CD14-positive monocyte (primary cell): Measurements from ENCODE around the gene LONRF2. TPM values are rescaled to one million over a fixed set of nuclear protein-coding genes. Genes with fewer than 3 reads are reported as not detected.

Experiments used
- DNase-seq, 3 donors: peaks; one replicate each; pipeline ENCODE4 v3.0.0-alpha.2; 2011 to 2022
- H2AFZ ChIP-seq: 2 replicates; pipeline ENCODE4 v1.6.0; 2012; ENCODE audit warnings: mild to moderate bottlenecking, low read depth, low read length, inconsistent platforms; ENCODE audit not compliant: insufficient read depth, poor library complexity, severe bottlenecking
- H3K27ac ChIP-seq, 2 donors: 1 replicate in 1 of 2; 2 replicates in 1 of 2; pipeline ENCODE4 v1.5.1; 2012 to 2013; ENCODE audit warnings: low read length in 2 of 2, control low read depth in 1 of 2, inconsistent platforms in 1 of 2, low read depth in 1 of 2, mild to moderate bottlenecking in 1 of 2
- H3K27me3 ChIP-seq, 2 donors: one replicate each; pipeline versions ENCODE4 v1.6.0 to v1.6.1; 2011 to 2013; ENCODE audit warnings: low read length in 2 of 2; ENCODE audit not compliant: control insufficient read depth in 2 of 2, insufficient read depth in 2 of 2
- H3K36me3 ChIP-seq, 2 donors: replicated peaks in 1 of 2; 1 replicate in 1 of 2; 2 replicates in 1 of 2; pipeline versions ENCODE4 v1.5.1 to v1.6.1; 2012 to 2013; ENCODE audit warnings: low read length in 2 of 2, control low read depth in 1 of 2, inconsistent platforms in 1 of 2, mild to moderate bottlenecking in 1 of 2; ENCODE audit not compliant: insufficient read depth in 2 of 2, control insufficient read depth in 1 of 2
- H3K4me1 ChIP-seq, 2 donors: 1 replicate in 1 of 2; 2 replicates in 1 of 2; pipeline versions ENCODE4 v1.5.1 to v1.6.1; 2012 to 2013; ENCODE audit warnings: low read length in 2 of 2, control low read depth in 1 of 2, inconsistent platforms in 1 of 2, mild to moderate bottlenecking in 1 of 2, moderate library complexity in 1 of 2; ENCODE audit not compliant: insufficient read depth in 2 of 2, control insufficient read depth in 1 of 2
- H3K4me2 ChIP-seq: replicated peaks from 2 replicates; pipeline ENCODE3; 2012; ENCODE audit warnings: low read length, moderate library complexity, mild to moderate bottlenecking; ENCODE audit not compliant: poor library complexity, severe bottlenecking; ENCODE audit errors: extremely low read depth
- H3K4me3 ChIP-seq, 3 experiments: fragments of 200-600 bp in 1 of 3; sonication (generic) in 1 of 3; replicated peaks in 1 of 3; 1 replicate in 2 of 3; 2 replicates in 1 of 3; pipeline ENCODE4 v1.5.1; 2011 to 2013; ENCODE audit warnings: low read length in 3 of 3, mild to moderate bottlenecking in 3 of 3, control low read depth in 2 of 3, low read depth in 2 of 3, inconsistent platforms in 1 of 3, moderate library complexity in 1 of 3
- H3K79me2 ChIP-seq: 2 replicates; pipeline ENCODE4 v1.6.0; 2012; ENCODE audit warnings: mild to moderate bottlenecking, control low read depth, inconsistent platforms, low read length, moderate library complexity; ENCODE audit not compliant: insufficient read depth
- H3K9ac ChIP-seq: 2 replicates; pipeline ENCODE4 v1.6.0; 2017; ENCODE audit warnings: low read length, mild to moderate bottlenecking; ENCODE audit not compliant: insufficient read depth, poor library complexity, severe bottlenecking
- H3K9me3 ChIP-seq, 2 donors: replicated peaks in 1 of 2; 1 replicate in 1 of 2; 2 replicates in 1 of 2; pipeline versions ENCODE4 v1.5.1 to v1.6.1; 2012 to 2013; ENCODE audit warnings: low read length in 2 of 2, control low read depth in 1 of 2; ENCODE audit not compliant: control insufficient read depth in 1 of 2, insufficient read depth in 1 of 2
- H4K20me1 ChIP-seq: 2 replicates; pipeline ENCODE4 v1.6.0; 2012; ENCODE audit warnings: mild to moderate bottlenecking, low read length, control low read depth, moderate library complexity; ENCODE audit not compliant: insufficient read depth
- H3K27ac Mint-ChIP-seq, 7 donors: one replicate each; pipeline ENCODE4 v1.8.0; 2020; ENCODE audit warnings: mild to moderate bottlenecking in 7 of 7, mixed read lengths in 7 of 7, moderate library complexity in 6 of 7, inconsistent platforms in 2 of 7
- H3K27me3 Mint-ChIP-seq, 3 donors: one replicate each; pipeline ENCODE4 v1.8.0; 2021 to 2022; ENCODE audit warnings: low read depth in 3 of 3, mild to moderate bottlenecking in 3 of 3, mixed read lengths in 3 of 3, moderate library complexity in 3 of 3, inconsistent platforms in 1 of 3
- H3K36me3 Mint-ChIP-seq, 2 donors: one replicate each; pipeline ENCODE4 v1.8.0; 2020; ENCODE audit warnings: mixed read lengths in 2 of 2, inconsistent platforms in 1 of 2, mild to moderate bottlenecking in 1 of 2
- H3K4me1 Mint-ChIP-seq: one replicate; pipeline ENCODE4 v1.8.0; 2020; ENCODE audit warnings: mild to moderate bottlenecking, mixed read lengths
- H3K4me3 Mint-ChIP-seq, 2 donors: one replicate each; pipeline ENCODE4 v1.8.0; 2020; ENCODE audit warnings: mild to moderate bottlenecking in 2 of 2, mixed read lengths in 2 of 2, moderate library complexity in 1 of 2
- H3K9me3 Mint-ChIP-seq, 7 donors: one replicate each; pipeline ENCODE4 v1.8.0; 2020 to 2022; ENCODE audit warnings: mixed read lengths in 7 of 7, mild to moderate bottlenecking in 6 of 7, moderate library complexity in 6 of 7, inconsistent platforms in 2 of 7
- WGBS: methylation state at CpG from one replicate; pipeline ENCODE4 v1.1.5; 2013; ENCODE audit warnings: missing lambda C conversion rate; ENCODE audit not compliant: insufficient coverage; 5-methylcytosine and 5-hydroxymethylcytosine counted together
- intact Hi-C, 2 donors: fragments of 100-400 bp; cut with micrococcal nuclease; formaldehyde crosslinking; loops; one replicate each; pipeline versions ENCODE4 v1.15.0 to v1.15.1; 2023
- polyA plus RNA-seq, 3 donors: library from polyadenylated mRNA; depleted of rRNA in 1 of 3; unstranded in 2 of 3; stranded (reverse) in 1 of 3; fragments of 300-500 nt in 2 of 3; fragments of >200 nt in 1 of 3; fragmentation: Illumina TruSeq in 2 of 3; gene quantifications; 1 replicate in 2 of 3; 2 replicates in 1 of 3; pipeline ENCODE4 v1.2.3, GENCODE V29; 2012 to 2021
- small RNA-seq: library from RNA; depleted of rRNA; stranded (forward); fragments of <200 nt; gene quantifications from one replicate; pipeline ENCODE3, GENCODE V24; 2012; ENCODE audit warnings: low read depth; ENCODE audit not compliant: insufficient read length
- TF ChIP-seq, protein P1 (sequence below): fragments of 200-600 bp; IDR thresholded peaks from one replicate; pipeline ENCODE4 v1.8.0; 2022; ENCODE audit warnings: antibody characterized with exemption, mild to moderate bottlenecking

The LONRF2 gene
- polyA plus RNA-seq, 3 donors = not detected

DNA sequence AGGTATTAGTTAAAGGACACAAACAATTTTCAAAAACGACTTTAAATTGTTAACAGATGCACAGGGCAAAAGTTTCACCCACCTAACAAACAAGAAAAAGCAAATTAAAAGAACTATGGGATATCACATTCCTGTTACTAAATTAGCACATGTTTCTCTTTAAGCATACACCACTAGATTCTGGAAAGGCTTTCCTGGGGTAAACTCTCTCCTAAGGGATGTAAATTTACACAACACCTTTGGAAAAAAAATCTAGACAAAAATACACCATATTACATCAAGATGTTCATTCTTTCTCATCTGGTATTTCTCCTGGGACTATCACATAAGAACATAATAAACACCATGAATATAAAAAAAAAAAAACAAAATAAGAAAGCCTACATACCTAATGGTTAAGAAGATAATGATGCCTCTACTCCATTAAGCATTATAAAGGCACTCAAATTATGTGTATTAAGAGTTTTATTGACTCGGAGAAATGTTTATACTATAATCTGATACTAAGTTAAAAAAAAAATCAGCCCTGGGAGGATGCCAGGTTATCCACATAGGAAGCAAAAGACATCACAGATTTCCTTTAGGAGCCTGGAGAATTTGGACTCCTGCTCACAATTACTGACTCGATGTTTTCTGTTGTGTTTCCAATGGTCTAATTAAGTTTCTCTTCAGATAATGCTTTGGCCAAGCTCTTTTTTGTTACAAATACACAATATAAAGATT lies 97.2 kb downstream of the LONRF2 start:
- TF ChIP-seq, protein P1, sequence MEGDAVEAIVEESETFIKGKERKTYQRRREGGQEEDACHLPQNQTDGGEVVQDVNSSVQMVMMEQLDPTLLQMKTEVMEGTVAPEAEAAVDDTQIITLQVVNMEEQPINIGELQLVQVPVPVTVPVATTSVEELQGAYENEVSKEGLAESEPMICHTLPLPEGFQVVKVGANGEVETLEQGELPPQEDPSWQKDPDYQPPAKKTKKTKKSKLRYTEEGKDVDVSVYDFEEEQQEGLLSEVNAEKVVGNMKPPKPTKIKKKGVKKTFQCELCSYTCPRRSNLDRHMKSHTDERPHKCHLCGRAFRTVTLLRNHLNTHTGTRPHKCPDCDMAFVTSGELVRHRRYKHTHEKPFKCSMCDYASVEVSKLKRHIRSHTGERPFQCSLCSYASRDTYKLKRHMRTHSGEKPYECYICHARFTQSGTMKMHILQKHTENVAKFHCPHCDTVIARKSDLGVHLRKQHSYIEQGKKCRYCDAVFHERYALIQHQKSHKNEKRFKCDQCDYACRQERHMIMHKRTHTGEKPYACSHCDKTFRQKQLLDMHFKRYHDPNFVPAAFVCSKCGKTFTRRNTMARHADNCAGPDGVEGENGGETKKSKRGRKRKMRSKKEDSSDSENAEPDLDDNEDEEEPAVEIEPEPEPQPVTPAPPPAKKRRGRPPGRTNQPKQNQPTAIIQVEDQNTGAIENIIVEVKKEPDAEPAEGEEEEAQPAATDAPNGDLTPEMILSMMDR = no peak
- no peak for DNase-seq
- Mint-ChIP-seq H3K27ac (no peak overlapping the region), H3K9me3 (peaks cover 0 to 5% (median 4%) of the 10 kb centered on the region in 7 donors), H3K4me3 (no peak overlapping the region), H3K36me3 (peaks cover 0 to 2% of the 10 kb centered on the region in 2 donors), H3K27me3 (peaks cover 0 to 1% (median 0%) of the 10 kb centered on the region in 3 donors), H3K4me1 (peaks cover 2% of the 10 kb centered on the region)
- no peaks in the 10 kb centered on the region for H4K20me1 ChIP-seq
- H3K4me3 ChIP-seq = no peak overlapping the region
- no peak overlapping the region for H3K4me2 ChIP-seq
- no peak overlapping the region for H3K27ac ChIP-seq
- no peak overlapping the region for H3K9ac ChIP-seq
- H3K27me3 ChIP-seq = no peaks in the 10 kb centered on the region
- no peaks in the 10 kb centered on the region for H3K9me3 ChIP-seq
- no peaks in the 10 kb centered on the region for H3K4me1 ChIP-seq
- intact Hi-C loops = no loop called here
- no peaks in the 10 kb centered on the region for H3K36me3 ChIP-seq
- H2AFZ ChIP-seq = no peak overlapping the region
- no CpG with 5 or more reads among the region's 3 CpGs for WGBS
- no peaks in the 10 kb centered on the region for H3K79me2 ChIP-seq

DNA sequence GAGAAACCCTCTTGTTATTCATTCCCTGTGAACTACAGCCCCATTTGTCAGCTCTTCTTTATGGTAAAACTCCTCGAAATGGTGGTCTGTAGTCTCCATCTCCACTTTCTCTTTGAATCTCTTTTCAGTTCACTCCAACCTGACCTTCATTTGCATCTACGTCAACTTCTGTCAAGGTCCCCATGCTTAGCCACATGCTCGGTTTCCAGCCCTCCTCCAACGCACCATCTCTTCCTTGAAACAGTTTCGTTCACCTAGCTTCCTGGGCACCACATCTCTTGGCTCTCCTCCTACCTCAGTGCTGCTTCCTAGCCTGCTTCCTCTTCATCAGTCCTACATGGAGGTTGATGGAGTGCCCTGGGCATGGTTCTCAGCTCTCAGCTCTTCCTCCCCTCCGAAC lies 98.8 kb downstream of the LONRF2 start:
- no peaks in the 10 kb centered on the region for H3K79me2 ChIP-seq
- H3K9ac ChIP-seq = no peak overlapping the region
- TF ChIP-seq, protein P1 = no peak
- peak overlapping the region in 1 of 2 donors; percentile 40 for H3K4me3 Mint-ChIP-seq
- no peak for DNase-seq
- no peaks in the 10 kb centered on the region for H3K36me3 ChIP-seq
- no peaks in the 10 kb centered on the region for H3K27me3 Mint-ChIP-seq
- H3K4me1 Mint-ChIP-seq = peaks cover 2% of the 10 kb centered on the region
- WGBS = 95% methylated on average over 6 of the region's 6 CpGs
- peaks cover 0 to 5% (median 4%) of the 10 kb centered on the region in 7 donors for H3K9me3 Mint-ChIP-seq
- peaks cover 0 to 2% of the 10 kb centered on the region in 2 donors for H3K36me3 Mint-ChIP-seq
- H3K27ac ChIP-seq = no peak overlapping the region
- no peak overlapping the region for H2AFZ ChIP-seq
- no peaks in the 10 kb centered on the region for H3K27me3 ChIP-seq
- H3K9me3 ChIP-seq = no peaks in the 10 kb centered on the region
- H4K20me1 ChIP-seq = no peaks in the 10 kb centered on the region
- intact Hi-C loops = no loop called here
- no peak overlapping the region for H3K4me2 ChIP-seq
- no peaks in the 10 kb centered on the region for H3K4me1 ChIP-seq
- no peak overlapping the region for H3K27ac Mint-ChIP-seq
- H3K4me3 ChIP-seq = no peak overlapping the region

Small RNAs within 50 kb of the gene (small RNA-seq; reads per million reads assigned to genes)
- not detected for gene AC012493.2

Other genes starting within 250 kb of the LONRF2 start
- 1 to 10 TPM in 1 of 3 donors, under 1 TPM in 2; 0.17 to 4.1 (median 0.49) TPM for gene AFF3, start 179.9 kb downstream of the LONRF2 start, polyA plus RNA-seq
- gene CHST10, start 95.2 kb upstream of the LONRF2 start, polyA plus RNA-seq = under 1 TPM in 2 of 3 donors, not detected in 1; 0.52 to 0.54 TPM
- not detected for gene NMS, start 148.0 kb upstream of the LONRF2 start, polyA plus RNA-seq
- 10 to 100 TPM; 15.9 to 28.4 (median 24.8) TPM for gene PDCL3, start 240.5 kb upstream of the LONRF2 start, polyA plus RNA-seq